Gastrocnemius medialis (tissue), 4 donors: ENCODE data around the gene NKX6-1. TPM values are rescaled to one million over a fixed set of nuclear protein-coding genes. Genes with fewer than 3 reads are reported as not detected.

ENCODE experiments used
- ATAC-seq, 2 donors: fragments of 150-250 bp; one replicate each; pipeline ENCODE4 v1.9.1; 2016
- DNase-seq, 2 donors: peaks; one replicate each; pipeline ENCODE4 v3.0.0-alpha.2; 2019
- H3K27ac ChIP-seq, 4 donors: fragments of 200-600 bp; sonication (generic); 1 replicate in 1 of 4; 2 replicates in 3 of 4; pipeline ENCODE4 v1.5.1; 2016 to 2018; ENCODE audit warnings: mild to moderate bottlenecking in 2 of 4, moderate library complexity in 1 of 4
- H3K27me3 ChIP-seq, 3 donors: fragments of 200-600 bp; sonication (generic) in 2 of 3; 1 replicate in 1 of 3; 2 replicates in 2 of 3; pipeline versions ENCODE4 v1.5.1 to v1.6.0; 2016 to 2019; ENCODE audit warnings: mild to moderate bottlenecking in 1 of 3, moderate library complexity in 1 of 3
- H3K36me3 ChIP-seq, 2 donors: fragments of 200-600 bp; sonication (generic) in 1 of 2; one replicate each; pipeline ENCODE4 v1.5.1; 2017 to 2018
- H3K4me1 ChIP-seq, 2 donors: fragments of 200-600 bp; sonication (generic) in 1 of 2; one replicate each; pipeline ENCODE4 v1.5.1; 2016 to 2017; ENCODE audit warnings: mild to moderate bottlenecking in 2 of 2
- H3K4me3 ChIP-seq, 4 donors: fragments of 200-600 bp; sonication (generic) in 3 of 4; 1 replicate in 1 of 4; 2 replicates in 3 of 4; pipeline ENCODE4 v1.5.1; 2016 to 2019; ENCODE audit warnings: mild to moderate bottlenecking in 2 of 4
- H3K9me3 ChIP-seq, 3 donors: fragments of 200-600 bp; sonication (generic) in 2 of 3; 1 replicate in 1 of 3; 2 replicates in 2 of 3; pipeline ENCODE4 v1.5.1; 2016 to 2019
- POLR2A ChIP-seq, 2 donors: fragments of 450-650 bp; IDR thresholded peaks; one replicate each; pipeline ENCODE4 v1.6.1; 2017; ENCODE audit warnings: antibody characterized with exemption in 2 of 2, mild to moderate bottlenecking in 2 of 2, moderate library complexity in 2 of 2
- in situ Hi-C, 4 donors: fragments of 200-750 bp; cut with MboI; loops; one replicate each; pipeline versions ENCODE4 v1.15.0 to v1.8.0; 2017; ENCODE audit warnings: low sequenced_read_pairs in 4 of 4
- intact Hi-C: fragments of 100-400 bp; cut with DNase I; formaldehyde crosslinking; loops from one replicate; pipeline ENCODE4 v1.15.1; 2023; ENCODE audit warnings: low total_unique reads
- total RNA-seq, 4 donors: library from RNA; depleted of rRNA; stranded (reverse); fragments of >200 nt; gene quantifications; one replicate each; pipeline versions ENCODE4 v1.1.0 to v1.2.3, GENCODE V29; 2016
- TF ChIP-seq, protein P1 (sequence below), 5 experiments: fragments of 450-650 bp in 3 of 5; fragments of 200-600 bp in 2 of 5; sonication (generic) in 2 of 5; IDR thresholded peaks in 4 of 5; conservative IDR thresholded peaks in 1 of 5; 1 replicate in 4 of 5; 2 replicates in 1 of 5; pipeline ENCODE4 v1.5.1; 2016 to 2019; ENCODE audit warnings: antibody characterized with exemption in 5 of 5, mild to moderate bottlenecking in 3 of 5, moderate library complexity in 3 of 5

The NKX6-1 gene
- total RNA-seq, 4 donors from 2014 or later: not detected

DNA sequence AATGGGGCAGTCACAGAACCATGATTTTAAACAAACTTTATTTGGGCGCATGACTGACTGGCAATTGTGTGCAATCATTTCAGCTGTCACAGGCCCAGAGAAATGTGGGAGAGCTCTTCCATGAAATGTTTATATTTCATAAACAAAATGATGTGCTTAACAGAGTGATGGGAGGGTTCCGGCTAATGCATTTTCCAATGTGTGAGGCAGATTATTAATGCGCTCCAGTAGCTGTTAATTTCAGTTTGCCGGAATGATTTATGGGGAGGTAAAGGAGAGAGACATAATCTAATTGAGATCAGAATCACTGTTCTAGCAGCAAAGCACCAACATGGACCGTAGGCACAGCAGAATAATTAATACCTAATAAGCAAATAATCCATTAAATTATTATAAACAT is 55.6 kb downstream of the NKX6-1 start:
- intact Hi-C loops: no loop called here
- ATAC-seq: no peak
- H3K4me1 ChIP-seq: no peaks in the 10 kb centered on the region
- H3K9me3 ChIP-seq: no peaks in the 10 kb centered on the region
- H3K27ac ChIP-seq: no peak overlapping the region
- DNase-seq: no peak
- no peaks in the 10 kb centered on the region for H3K36me3 ChIP-seq
- peaks cover 0 to 6% (median 0%) of the 10 kb centered on the region in 3 donors for H3K27me3 ChIP-seq
- no peak overlapping the region for H3K4me3 ChIP-seq
- in situ Hi-C loops: no loop called here
- TF ChIP-seq, protein P1, sequence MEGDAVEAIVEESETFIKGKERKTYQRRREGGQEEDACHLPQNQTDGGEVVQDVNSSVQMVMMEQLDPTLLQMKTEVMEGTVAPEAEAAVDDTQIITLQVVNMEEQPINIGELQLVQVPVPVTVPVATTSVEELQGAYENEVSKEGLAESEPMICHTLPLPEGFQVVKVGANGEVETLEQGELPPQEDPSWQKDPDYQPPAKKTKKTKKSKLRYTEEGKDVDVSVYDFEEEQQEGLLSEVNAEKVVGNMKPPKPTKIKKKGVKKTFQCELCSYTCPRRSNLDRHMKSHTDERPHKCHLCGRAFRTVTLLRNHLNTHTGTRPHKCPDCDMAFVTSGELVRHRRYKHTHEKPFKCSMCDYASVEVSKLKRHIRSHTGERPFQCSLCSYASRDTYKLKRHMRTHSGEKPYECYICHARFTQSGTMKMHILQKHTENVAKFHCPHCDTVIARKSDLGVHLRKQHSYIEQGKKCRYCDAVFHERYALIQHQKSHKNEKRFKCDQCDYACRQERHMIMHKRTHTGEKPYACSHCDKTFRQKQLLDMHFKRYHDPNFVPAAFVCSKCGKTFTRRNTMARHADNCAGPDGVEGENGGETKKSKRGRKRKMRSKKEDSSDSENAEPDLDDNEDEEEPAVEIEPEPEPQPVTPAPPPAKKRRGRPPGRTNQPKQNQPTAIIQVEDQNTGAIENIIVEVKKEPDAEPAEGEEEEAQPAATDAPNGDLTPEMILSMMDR (IDR thresholded peaks at IDR 0.05 in 4 of 5, conservative IDR thresholded peaks at IDR 0.05 in 1 of 5): no peak
- TF ChIP-seq POLR2A (IDR thresholded peaks at IDR 0.05): no peak

DNA sequence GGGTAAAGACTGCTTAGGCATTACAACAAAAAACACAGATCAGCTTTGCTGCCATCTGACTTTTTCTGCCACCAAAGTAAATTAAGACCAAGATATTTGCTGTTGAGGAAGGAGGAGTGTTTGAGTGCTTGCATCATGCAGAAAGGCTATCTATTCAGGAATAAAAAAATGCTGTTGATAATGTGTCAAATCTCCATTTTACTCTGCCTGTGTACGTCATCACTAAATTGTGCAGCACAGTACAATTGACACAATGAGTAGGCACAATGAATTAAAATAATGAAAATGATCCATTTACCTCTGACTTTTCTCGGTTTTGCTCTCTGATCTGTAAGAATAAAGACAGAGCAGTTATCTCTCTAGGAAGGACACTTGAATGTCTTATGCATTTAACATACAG is 56.3 kb downstream of the NKX6-1 start:
- DNase-seq: no peak
- intact Hi-C loops (no loop called here), in situ Hi-C loops (no loop called here)
- Histone ChIP-seq H3K9me3 (no peaks in the 10 kb centered on the region), H3K27ac (no peak overlapping the region), H3K4me3 (no peak overlapping the region), H3K27me3 (peaks cover 0 to 6% (median 0%) of the 10 kb centered on the region in 3 donors), H3K4me1 (no peaks in the 10 kb centered on the region), H3K36me3 (no peaks in the 10 kb centered on the region)
- ATAC-seq: no peak
- no peak for TF ChIP-seq POLR2A (IDR thresholded peaks at IDR 0.05)
- TF ChIP-seq, protein P1 (IDR thresholded peaks at IDR 0.05 in 4 of 5, conservative IDR thresholded peaks at IDR 0.05 in 1 of 5): no peak

Other genes starting within 250 kb of the NKX6-1 start
- 1 to 10 TPM in 1 of 4 donors, under 1 TPM in 1, not detected in 2; 0.07 to 1.1 TPM for gene CDS1, start 83.8 kb upstream of the NKX6-1 start, total RNA-seq